GDM1 (cell line): ENCODE measurements around the gene PSTPIP1.

ENCODE experiments used
- DNase-seq: peaks from one replicate; lab custom pipeline; 2025; lab: John Stamatoyannopoulos, UW

Gene PSTPIP1

DNA sequence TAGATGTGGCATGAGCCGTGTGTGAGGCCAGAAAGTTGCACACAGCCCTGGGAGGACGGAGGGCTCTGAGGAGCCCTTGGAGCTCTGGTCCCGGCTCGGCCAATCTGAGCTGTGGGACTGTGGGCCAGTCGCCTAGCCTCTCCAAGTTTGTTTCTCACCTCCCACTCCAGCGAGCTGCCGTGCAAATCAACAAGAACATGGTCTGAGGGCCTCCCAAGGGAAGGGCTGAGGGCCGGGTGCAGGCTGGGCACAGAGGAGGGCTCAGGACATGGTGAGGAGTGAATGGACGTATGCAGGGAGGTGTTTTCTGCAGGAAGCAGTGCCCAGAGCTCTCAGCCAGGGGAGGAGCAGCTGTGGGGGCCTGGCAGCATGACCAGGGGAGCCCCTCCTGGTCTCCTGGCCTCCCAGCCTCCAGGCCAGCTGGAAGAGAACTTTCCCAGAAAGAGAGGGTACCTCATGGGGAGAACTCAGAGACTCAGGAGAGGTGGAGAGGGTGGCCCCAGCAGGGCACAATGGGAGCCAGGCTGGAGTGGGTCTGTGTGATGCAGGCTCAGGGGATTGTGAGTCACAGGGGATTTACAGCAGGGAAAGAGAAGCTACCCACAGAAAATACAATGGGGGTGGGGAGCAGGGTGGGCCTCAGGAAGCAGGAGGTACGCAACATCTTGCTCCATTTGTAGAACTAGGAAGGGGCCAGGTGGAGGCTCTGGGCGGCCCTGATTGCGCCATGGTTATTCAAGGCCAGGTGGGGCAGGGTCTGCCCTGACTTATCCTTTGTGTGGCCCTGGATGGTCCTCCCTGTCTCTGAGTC lies 24.8 kb downstream of the PSTPIP1 start:
- DNase-seq = no peak

DNA sequence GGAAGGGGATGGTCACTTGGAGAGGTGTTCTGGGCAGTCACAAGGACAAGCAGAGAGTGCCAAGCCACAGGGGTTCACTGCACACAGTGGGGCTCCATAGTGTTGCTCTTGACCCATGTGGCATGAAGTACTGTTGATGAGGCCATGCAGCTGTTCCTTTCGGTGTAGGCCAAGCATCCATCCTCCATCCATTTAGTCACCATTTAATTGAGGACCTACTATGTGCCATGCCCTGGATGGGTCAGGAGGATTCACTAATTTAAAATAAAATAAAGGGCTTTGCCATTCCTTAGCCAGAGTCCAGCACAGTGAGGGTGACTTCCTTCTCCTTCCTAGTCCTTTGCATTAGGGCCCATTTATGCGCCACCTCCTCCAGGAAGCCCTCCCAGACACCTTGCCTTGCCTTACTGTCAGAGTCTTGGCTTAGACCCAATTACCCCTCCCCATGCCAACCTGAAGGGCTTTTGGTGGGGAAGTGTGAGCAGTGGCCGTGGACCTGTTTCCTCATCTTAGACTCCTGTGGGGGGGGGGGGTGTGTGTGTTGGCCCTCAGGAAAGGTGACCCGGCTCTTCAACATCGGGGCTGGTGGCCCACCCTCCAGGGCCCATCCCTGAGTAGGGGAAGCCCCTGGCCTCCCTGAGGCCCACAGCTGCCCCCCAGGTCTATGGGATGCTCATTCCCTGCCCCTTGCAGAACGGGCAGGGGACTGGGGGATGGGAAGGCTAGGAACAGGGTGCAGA lies 25.6 kb downstream of the PSTPIP1 start:
- no peak for DNase-seq

DNA sequence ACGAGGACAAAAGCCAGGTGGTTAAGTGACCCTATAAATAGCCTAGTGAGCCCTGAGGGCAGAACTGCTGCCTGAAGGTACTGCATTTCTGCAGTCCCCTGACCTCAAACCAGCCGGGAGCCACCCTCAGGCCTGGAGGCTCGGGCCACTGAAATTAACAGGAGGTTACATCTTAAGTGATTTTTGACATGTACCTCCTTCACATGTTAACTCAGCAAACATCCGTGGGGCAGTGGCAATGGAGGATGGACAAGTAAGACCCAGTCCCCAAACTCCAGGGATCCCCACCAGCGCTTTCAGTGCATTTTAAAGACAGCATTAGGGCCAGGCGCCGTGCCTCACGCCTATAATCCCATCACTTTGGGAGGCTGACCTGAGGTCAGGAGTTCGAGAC lies 26.2 kb downstream of the PSTPIP1 start:
- DNase-seq = no peak

DNA sequence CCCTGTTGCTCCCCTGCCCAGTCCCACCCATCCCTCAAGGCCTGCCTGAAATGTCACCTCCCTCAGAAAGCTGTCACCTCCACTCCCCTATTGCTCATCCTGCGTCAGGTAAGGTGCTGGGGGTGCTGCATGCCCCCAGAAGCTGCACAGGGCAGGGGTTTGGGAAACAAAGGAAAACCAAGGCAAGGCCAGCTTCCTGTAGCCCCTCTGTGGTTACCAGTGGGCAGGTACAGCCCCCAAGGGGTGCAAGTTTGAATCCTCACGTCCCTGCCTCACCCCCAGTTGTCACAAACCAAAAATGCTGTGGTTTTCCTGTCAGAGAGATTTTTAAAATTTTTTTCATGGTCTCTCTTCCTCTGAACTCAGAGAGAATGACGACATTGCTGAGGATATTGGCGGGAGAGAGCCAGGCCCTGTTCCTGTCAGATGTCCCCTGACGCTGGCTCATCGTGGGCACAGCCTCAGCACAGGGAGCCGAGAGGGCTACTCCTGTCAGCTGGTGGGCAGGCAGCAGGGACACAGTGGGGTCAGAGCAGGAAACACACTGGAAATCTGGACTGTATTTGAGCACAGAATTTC lies 27.0 kb downstream of the PSTPIP1 start:
- DNase-seq = no peak

DNA sequence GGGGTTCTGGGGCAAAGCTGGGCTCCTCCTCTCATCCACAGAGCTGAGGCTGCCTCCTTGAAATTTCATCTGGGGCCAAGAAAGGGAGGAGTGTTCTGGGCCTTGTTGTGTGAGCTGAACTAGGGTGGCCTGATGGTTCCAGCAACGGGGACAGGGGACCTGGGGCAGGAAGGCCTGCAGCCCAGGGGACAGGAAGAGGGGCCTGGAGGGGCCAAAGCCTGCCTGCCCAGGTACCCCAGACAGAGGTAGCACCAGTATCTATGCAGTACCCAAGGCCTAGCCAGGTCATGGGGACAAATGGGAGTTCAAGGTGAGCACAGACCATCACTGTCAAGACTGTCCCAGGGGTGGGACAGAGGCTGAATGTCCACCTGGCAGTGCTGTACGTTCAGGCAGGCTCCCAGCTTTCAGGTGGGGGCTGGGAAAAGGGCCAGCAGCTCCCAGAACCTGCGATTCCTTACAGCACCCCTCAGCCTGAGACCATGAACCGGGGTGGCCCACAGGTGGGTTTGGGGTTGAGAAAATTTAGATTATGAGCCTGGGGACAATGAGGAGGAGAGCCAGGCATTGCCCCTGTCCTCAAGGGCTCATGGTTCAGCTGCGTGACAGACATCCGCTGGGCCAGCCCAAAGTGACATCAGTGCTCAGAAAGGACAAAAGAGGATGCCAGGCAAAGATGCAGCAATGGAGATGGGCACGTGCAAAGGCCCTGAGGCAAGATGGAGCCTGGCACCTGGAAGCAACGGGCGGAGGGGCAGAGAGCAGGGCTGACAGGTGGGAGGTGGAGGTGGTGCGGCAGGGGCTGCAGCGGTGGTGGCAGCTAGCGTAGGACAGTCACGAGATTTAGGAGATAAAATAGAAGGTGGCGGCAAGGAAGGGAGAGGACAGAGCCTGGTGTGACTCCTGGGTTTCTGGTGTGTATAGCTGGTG lies 28.0 kb downstream of the PSTPIP1 start:
- no peak for DNase-seq

DNA sequence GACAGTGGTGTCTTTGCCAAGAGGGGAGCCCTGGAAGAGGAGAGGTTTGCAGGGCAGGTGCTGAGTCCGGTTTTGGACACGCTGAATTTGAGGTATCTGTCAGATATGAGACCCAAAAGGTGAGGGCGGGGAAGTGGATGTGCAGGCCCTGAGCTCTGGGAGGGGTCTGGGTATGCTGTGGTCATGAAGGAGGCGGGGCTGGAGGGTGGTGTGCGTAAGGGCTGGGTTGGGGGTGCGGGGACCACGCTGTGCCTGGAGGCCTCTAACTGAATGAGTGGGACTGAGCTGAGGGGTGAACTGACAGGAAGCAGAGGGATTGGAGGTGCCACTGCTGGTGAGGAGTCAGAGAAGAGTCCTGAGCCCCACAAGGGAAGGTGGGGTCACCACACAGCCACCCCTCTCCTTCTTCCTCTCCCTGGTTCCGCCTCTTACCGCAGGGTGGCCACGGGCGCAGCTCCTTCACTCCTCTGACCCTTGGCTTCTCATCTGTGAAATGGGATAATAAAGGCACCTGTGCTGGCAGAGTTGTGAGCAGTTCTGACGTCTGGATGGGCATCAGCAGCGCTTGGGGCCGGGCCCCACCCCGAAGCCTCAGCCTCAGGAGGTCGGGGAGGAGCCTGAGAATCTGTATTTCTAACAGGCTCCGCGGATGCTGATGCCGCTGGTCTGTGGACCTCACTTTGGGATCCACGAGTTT lies 28.8 kb downstream of the PSTPIP1 start:
- DNase-seq = no peak

DNA sequence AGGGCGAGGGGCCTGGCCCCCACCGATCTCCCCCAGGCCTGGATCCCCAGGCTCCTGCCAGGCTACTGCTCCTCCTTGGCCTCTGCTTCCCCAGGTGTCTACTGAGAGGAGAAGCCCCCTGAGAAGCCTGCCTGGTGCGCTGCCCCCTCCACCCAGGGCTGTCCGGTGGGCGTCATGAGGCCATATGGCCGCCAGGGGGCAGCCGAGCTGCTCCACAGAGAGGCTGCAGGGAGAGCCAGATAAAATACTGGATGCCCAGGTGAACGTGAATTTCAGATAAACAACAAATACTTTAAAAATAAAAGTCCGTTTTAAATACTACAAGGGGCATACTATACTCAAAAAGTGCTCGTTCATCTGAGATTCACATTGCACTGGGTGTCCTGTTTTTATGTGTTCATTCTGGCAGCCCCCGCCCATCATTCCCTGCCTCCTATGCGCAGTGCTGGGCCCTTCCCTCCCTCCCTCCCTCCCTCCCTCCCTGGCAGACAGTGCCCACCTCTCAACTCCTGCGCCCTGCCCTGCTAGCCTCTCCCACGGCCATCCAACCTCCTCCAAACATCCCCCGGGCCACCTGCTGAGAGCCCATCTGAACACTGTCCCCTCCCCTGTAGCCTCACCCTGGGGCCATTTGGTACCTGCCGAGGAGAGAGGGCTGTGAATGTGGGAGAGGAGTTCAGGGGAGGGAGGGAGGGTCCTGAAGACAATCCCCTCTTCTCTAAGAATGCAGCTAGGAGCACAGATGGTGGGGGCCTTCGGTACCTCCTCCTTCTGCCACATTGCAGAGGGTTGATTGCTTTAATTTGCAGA lies 29.6 kb downstream of the PSTPIP1 start:
- DNase-seq = peak; percentile 32

DNA sequence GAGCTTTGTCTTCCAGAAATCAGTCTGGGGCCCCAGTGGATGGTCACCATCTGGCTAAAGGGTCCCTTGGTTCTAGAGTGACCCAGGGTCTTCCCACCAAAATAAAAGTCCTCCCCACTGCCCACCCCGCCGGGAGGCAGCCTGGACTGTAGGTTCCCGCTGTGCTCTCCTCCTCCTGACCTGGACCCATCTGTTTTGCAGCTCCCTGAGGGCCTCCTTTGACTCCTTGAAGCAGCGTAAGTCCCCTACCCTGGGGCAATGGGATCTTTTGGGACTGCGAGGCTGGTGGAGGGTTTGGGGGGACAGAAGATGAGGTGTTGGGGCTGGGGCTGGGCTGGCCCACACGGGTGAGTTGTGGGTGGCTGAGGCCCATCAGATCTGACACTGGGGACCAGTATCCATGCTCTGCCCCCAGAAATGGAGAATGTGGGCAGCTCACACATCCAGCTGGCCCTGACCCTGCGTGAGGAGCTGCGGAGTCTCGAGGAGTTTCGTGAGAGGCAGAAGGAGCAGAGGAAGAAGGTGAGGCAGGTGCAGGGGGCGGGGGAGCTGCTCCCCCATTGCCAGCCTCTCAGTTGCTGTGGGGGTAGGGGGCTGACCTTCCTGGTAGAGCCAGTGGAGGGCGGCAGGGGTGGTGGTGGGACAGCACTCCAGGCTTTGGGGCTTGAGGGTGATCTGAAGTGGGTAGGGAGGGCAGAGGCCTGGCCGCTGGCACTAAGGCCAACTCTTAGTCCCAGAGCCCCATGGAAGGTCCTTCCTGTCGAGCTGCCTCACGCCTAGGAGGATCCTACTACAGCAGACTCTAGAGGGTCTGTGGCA lies 30.4 kb downstream of the PSTPIP1 start:
- DNase-seq = no peak

DNA sequence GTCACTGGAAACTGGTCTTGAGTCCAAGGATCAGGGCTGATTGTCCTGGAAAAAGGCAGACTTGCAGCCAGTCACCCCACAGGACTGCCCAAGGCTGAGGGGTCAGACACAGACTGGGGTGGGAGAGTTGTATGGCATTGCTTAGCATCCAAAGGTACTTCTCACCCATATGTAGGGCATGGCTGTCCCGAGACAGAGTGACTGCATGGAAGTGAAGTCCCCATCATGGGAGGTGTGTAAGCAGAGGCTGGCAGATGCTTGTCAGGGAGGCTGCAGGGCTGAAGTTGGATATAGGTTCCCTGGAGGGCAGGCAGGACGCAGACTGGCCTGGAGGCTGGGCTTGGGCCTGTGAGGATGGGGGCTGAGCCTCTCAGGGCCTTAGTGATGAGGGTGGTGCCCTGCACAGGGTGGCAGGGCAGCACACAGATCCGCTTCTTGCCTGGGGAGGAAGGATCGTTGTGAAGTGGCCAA lies 31.1 kb downstream of the PSTPIP1 start:
- DNase-seq = no peak

DNA sequence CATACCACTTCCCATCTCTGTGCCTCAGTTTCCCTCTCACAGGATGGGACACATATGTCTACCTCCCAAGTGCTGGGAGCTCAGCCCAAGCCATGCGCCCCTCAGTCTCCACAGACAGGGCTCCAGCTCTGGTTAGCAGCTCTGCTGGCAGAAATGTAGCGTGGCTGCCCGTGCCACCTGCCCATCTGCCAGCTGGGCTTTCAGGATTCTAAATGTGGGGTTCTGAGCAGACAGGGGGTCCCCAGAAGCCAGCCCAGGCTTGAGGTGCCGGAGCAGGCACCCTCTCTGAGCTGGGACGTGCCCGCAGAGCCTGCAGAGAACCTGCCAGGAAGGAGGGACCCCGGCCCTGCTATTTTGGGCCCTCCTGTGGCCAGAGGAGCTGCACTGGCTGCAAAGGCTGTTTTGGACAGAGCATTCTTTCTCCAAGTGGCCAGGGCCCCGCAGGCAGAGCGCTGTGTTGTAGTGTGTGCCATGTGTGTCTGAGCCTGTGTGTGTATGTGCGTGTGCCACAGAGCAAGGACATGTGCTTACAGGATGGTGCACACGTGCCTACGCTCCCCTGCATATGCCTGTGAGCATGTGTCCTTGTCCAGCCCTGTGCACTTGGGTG lies 31.7 kb downstream of the PSTPIP1 start:
- no peak for DNase-seq

DNA sequence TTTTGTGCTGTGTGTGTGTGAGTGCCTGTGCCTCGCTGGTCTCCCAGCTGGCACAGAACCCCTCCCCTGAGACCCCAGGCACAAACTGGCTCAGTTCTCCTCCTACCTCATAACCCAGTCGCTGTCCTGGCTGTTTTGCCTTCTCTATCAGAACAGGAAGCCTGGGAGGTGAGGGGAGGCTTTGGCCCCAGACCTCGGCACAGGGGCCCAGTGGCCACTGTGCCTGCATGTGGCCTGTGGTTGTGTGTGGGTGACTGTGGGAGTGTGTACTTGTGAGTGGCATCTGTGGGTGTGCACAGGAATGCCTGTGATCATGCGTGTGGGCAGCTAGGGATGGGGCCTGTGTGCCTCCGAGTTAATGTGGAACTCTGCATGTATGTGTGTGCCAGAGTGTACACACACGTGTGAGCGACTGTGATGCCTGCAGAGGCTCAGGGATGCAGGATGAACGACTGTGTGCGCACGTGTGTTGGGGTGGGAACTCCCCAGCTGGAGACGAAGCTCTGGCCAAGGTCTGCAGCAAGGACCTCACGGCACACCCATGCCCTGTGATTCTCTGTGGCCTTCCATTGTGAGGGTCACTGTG lies 32.3 kb downstream of the PSTPIP1 start:
- DNase-seq = no peak

DNA sequence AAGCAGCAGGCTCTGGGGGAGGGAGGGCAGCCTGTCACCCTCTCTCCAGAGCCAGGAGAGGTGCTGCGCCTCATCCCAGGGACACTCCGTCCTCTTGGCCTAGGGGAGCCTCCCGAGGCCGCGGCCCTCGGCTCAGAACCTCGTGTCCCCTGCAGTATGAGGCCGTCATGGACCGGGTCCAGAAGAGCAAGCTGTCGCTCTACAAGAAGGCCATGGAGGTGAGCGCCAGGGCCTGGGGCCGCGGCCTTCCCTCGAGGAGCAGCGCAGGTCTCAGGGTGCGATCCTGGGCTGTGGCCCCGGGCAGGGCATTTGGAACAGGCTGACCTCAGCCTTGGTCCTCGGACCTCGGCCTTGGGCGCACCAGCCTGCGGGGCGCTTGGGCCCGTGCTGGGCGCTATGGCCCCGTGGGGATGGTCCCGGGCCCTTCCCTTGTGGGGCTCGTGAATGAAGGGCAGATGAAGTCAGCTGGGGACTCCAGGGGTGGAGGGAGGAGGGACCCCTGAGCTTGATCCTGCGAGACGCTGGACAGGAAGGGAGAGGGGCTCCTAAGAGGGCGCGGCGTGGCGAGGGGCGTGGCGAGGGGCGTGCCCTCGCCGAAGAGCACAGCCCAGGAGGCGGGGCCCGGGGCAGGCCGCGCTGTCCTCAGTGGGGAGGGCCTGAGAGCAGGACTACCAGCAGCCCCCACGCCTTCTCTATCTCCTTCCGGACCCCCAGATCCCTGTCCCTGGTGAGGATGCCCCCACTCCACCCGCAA lies 32.9 kb downstream of the PSTPIP1 start:
- DNase-seq = no peak

DNA sequence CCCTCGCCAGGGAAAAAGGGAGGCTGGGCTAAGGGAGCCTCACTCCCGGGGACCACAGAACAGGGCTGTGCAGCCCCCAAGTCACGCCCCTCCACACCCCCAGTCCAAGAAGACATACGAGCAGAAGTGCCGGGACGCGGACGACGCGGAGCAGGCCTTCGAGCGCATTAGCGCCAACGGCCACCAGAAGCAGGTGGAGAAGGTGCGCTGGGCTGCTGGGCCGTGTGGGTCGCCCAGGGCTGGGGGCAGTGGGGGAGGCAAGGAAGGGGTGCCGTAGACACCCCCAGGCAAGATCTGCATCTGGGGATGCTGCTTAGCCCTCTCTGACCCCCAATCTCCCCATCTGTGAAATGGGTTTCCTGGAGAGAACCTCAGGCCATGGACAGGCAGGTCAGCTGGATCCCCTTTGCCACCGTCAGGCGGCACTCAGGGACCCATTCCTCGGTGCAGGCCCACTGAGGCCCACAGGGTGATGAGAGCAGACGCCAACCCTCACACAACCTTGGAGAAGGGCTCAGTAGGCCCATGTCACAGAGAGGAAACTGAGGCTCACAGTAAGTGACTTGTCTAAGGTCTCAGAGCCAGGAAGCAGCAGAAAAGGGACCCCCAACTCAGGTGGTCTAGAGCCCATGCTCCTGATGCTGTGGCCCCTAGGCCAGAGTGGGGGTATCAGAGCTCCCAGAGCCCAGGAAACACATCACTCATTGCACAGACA lies 33.7 kb downstream of the PSTPIP1 start:
- DNase-seq = no peak

DNA sequence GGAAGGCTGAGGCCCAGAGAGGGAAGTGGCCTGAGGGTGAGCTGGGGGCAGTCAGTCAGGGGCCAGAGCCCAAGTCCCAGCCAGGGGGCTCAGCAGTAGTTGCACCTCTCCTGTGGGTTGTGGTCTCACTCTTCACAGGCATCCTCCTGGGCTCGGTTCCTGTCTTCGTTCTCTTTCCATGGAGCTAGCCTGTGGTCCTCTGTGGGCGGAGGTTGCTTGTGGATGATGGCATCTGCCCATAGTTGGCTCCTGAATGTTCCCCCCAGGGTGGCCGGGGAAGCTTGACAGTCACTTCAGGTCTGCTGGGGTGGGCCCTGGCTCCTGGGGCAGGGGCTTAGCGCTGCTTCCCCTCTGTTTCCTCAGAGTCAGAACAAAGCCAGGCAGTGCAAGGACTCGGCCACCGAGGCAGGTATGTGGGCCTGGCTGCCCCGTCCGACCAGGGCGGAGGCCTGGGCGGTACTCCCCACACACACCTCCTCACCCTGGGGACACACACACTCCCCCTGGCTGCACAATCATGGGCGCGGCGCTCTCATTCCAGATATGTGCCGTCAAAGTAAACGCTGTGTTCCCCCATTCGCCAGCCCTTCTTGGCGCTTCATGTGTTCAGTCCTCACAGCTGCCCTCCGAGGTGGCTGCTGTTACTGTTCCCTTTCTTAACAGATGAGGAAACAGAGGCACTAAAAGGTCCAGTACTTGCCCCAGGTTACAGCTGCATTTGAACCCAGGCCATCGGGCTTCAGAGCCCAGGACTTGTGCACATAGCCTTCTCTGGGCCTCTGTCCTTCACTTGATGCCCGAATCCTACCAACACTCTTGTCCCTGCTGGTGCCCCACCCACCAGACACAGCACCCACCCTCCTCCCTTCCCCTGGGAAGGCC lies 34.5 kb downstream of the PSTPIP1 start:
- no peak for DNase-seq

DNA sequence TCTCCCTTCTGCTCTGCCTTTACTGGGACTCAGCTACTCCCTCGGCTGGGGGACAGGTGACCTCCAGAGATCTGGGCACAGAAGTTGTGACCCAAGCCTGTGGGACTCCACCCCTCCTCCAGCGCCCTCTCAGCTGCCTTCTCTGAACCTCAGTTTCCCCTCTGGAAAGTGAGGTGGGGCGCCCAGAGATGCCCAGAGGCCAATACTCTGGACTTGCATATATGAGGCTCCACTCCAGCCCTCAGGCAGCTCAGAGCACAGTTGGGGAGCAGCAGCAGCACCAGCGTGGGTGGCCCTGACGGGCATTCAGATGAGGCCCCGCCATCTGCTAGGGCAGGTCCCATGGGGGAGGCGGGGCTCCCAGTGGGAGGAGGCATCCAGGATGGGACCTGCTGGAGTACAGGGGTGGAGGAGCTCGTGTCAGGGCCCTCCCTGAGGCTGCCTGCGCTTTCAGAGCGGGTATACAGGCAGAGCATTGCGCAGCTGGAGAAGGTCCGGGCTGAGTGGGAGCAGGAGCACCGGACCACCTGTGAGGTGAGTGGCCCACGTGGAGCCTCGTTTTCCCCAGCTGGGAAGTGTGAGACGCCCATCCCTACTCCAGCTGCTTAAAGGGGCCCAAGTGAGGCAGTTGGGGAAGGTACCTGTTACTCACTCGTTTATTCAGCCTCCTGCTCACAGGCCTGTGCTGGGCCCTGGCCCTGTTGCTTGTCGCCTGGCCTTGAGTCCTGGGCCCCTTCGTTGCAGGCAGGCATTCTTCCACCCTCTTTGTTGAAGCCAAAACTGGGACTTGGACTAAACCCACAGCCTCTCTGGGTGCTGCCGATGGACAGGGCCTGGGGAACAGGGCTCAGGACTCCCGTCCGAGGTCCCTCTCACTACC lies 35.4 kb downstream of the PSTPIP1 start:
- no peak for DNase-seq
